Endothelial cell of umbilical vein (primary cell): ENCODE measurements around the gene ASB1. TPM values are rescaled to one million over a fixed set of nuclear protein-coding genes. Genes with fewer than 3 reads are reported as not detected.

Experiments used
- BruUV-seq: library from RNA; stranded (reverse); fragments of 400-500 nt; replicated peaks from 2 replicates; lab custom pipeline; 2021; lab: Mats Ljungman, UMichigan
- CTCF ChIA-PET: fragments of 300-600, 350-600 bp; sonication (Branson Sonifier 250); formaldehyde crosslinking; loops from one replicate; lab custom pipeline; 2021; ENCODE audit warnings: antibody characterized with exemption, inconsistent platforms; lab: Charles Lee
- POLR2A ChIA-PET: fragments of 300-600, 350-600 bp; sonication (Branson Sonifier 250); formaldehyde crosslinking; loops from one replicate; lab custom pipeline; 2021; ENCODE audit warnings: antibody characterized with exemption, inconsistent platforms; lab: Charles Lee
- DNase-seq: peaks from one replicate; pipeline ENCODE4 v3.0.0-alpha.2; 2011; ENCODE audit warnings: low read depth, low spot score
- FAIRE-seq: peaks from 2 replicates; lab custom pipeline; 2011; peaks lifted over from hg19 to GRCh38; lab: Jason Lieb, UNC
- H2AFZ ChIP-seq: 2 replicates; pipeline ENCODE4 v1.6.0; 2012; ENCODE audit warnings: low read depth, low read length, control low read depth, inconsistent platforms
- H3K27ac ChIP-seq: 2 replicates; pipeline ENCODE4 v1.5.1; 2011; ENCODE audit warnings: low read depth, mild to moderate bottlenecking, control low read depth, low read length, moderate library complexity; ENCODE audit not compliant: insufficient read depth
- H3K27me3 ChIP-seq, 2 experiments: 2 replicates each; pipeline versions ENCODE4 v1.6.0 to v1.6.1; 2011; ENCODE audit warnings: low read length in 2 of 2, mixed read lengths in 1 of 2; ENCODE audit not compliant: control insufficient read depth in 2 of 2, insufficient read depth in 2 of 2
- H3K36me3 ChIP-seq, 2 experiments: 2 replicates in 1 of 2; 3 replicates in 1 of 2; pipeline ENCODE4 v1.5.1; 2011; ENCODE audit warnings: low read length in 2 of 2, mild to moderate bottlenecking in 1 of 2, moderate library complexity in 1 of 2; ENCODE audit not compliant: control insufficient read depth in 2 of 2, insufficient read depth in 2 of 2; ENCODE audit errors: extremely low read depth in 1 of 2
- H3K4me1 ChIP-seq: 3 replicates; pipeline ENCODE4 v1.5.1; 2011; ENCODE audit warnings: mild to moderate bottlenecking, low read length; ENCODE audit not compliant: control insufficient read depth, insufficient read depth; ENCODE audit errors: extremely low read depth
- H3K4me2 ChIP-seq: 2 replicates; pipeline ENCODE4 v1.6.1; 2011; ENCODE audit warnings: low read length, control low read depth, mixed read lengths; ENCODE audit not compliant: insufficient read depth
- H3K4me3 ChIP-seq, 3 experiments: fragments of 200-600 bp in 1 of 3; sonication (generic), shearing (Covaris generic) in 1 of 3; replicated peaks in 1 of 3; 2 replicates each; pipeline ENCODE4 v1.5.1; 2011 to 2016; ENCODE audit warnings: control low read depth in 3 of 3, low read length in 3 of 3, mild to moderate bottlenecking in 2 of 3, inconsistent platforms in 1 of 3, low read depth in 1 of 3, moderate library complexity in 1 of 3; ENCODE audit not compliant: insufficient read depth in 1 of 3
- H3K79me2 ChIP-seq: 2 replicates; pipeline ENCODE4 v1.6.0; 2012; ENCODE audit warnings: low read length, inconsistent platforms; ENCODE audit not compliant: control insufficient read depth, insufficient read depth
- H3K9ac ChIP-seq: replicated peaks from 2 replicates; pipeline ENCODE3; 2011; ENCODE audit warnings: low read length, control low read depth; ENCODE audit not compliant: insufficient read depth; ENCODE audit errors: extremely low read depth
- H3K9me1 ChIP-seq: replicated peaks from 3 replicates; pipeline ENCODE4 v1.6.0; 2011; ENCODE audit warnings: mild to moderate bottlenecking, low read length; ENCODE audit not compliant: control insufficient read depth, insufficient read depth; ENCODE audit errors: extremely low read depth
- H3K9me3 ChIP-seq: replicated peaks from 2 replicates; pipeline ENCODE4 v1.5.1; 2012; ENCODE audit warnings: low read length, inconsistent platforms; ENCODE audit not compliant: control insufficient read depth, insufficient read depth
- H4K20me1 ChIP-seq: replicated peaks from 2 replicates; pipeline ENCODE3; 2011; ENCODE audit warnings: mild to moderate bottlenecking, low read length; ENCODE audit not compliant: control insufficient read depth, insufficient read depth; ENCODE audit errors: extremely low read depth
- CTCF ChIP-seq, 2 donors: IDR thresholded peaks; 1 replicate in 1 of 2; 2 replicates in 1 of 2; pipeline ENCODE4 v1.5.1; 2011; ENCODE audit warnings: low read length in 2 of 2, mild to moderate bottlenecking in 2 of 2, moderate library complexity in 2 of 2, control low read depth in 1 of 2, inconsistent platforms in 1 of 2, low read depth in 1 of 2; ENCODE audit not compliant: insufficient read depth in 1 of 2; ENCODE audit errors: extremely low read depth in 1 of 2
- EZH2 ChIP-seq: IDR thresholded peaks from 2 replicates; pipeline ENCODE4 v1.6.1; 2012; ENCODE audit warnings: borderline replicate concordance, low read depth, mild to moderate bottlenecking, moderate library complexity, low read length, inconsistent platforms; ENCODE audit not compliant: severe bottlenecking
- FOS ChIP-seq: IDR thresholded peaks from 2 replicates; pipeline ENCODE4 v1.6.1; 2011; ENCODE audit warnings: mild to moderate bottlenecking, low read length, moderate library complexity, borderline replicate concordance; ENCODE audit not compliant: insufficient read depth
- GATA2 ChIP-seq: IDR thresholded peaks from 2 replicates; pipeline ENCODE4 v1.7.0; 2011; ENCODE audit warnings: low read depth, mild to moderate bottlenecking, moderate library complexity, mixed read lengths, low read length; ENCODE audit not compliant: insufficient read length, insufficient read depth
- JUN ChIP-seq: IDR thresholded peaks from 2 replicates; pipeline ENCODE4 v1.6.1; 2011; ENCODE audit warnings: borderline replicate concordance, low read depth; ENCODE audit not compliant: insufficient read length, insufficient read depth
- MAX ChIP-seq: IDR thresholded peaks from 2 replicates; pipeline ENCODE4 v1.6.1; 2011; ENCODE audit not compliant: insufficient read depth, insufficient read length
- MYC ChIP-seq: IDR thresholded peaks from one replicate; pipeline ENCODE4 v1.6.1; 2011; ENCODE audit warnings: mild to moderate bottlenecking, low read depth, low read length
- POLR2A ChIP-seq: IDR thresholded peaks from 2 replicates; pipeline ENCODE4 v1.6.1; 2012; ENCODE audit warnings: low read depth, mild to moderate bottlenecking, control low read depth, low read length
- POLR2AphosphoS5 ChIP-seq: IDR thresholded peaks from 2 replicates; pipeline ENCODE4 v1.6.1; 2012; ENCODE audit warnings: low read depth, mild to moderate bottlenecking, control low read depth, low read length, moderate library complexity; ENCODE audit not compliant: insufficient read depth
- dilution Hi-C: fragments of 300-500 bp; cut with MboI; formaldehyde crosslinking; loops from one replicate; pipeline ENCODE4 v1.15.0; 2019; ENCODE audit warnings: low sequenced_read_pairs; ENCODE audit not compliant: extremely low pct_ligation_motif_present
- intact Hi-C: fragments of 100-400 bp; cut with micrococcal nuclease; formaldehyde crosslinking; loops from one replicate; pipeline ENCODE4 v1.10.0; 2022
- polyA plus RNA-seq, 4 experiments: library from polyadenylated mRNA; depleted of rRNA in 3 of 4; stranded (reverse) in 3 of 4; unstranded in 1 of 4; fragments of >200 nt; gene quantifications; 2 replicates each; pipeline versions ENCODE4 v1.2.1 to v1.2.3, GENCODE V29; 2011 to 2012; ENCODE audit warnings: missing spikeins in 1 of 4
- total RNA-seq: library from RNA; stranded (reverse); gene quantifications from 2 replicates; pipeline ENCODE4 v1.2.3, GENCODE V29; 2021

ASB1 gene
- total and polyA plus RNA-seq, 2 donors (not counting 3 experiments of a cell fraction or from before 2014, with no cell fraction given), result 12.3 to 16.2 TPM

GRCh38 chr2:238489431-238489830, 62.7 kb downstream of the ASB1 start:
- TF ChIP-seq JUN (no peak), MYC (no peak), MAX (no peak), POLR2AphosphoS5 (no peak), CTCF (IDR thresholded peaks at IDR 0.05; ENCODE audit: extremely low read depth in 1 of 2, insufficient read depth in 1 of 2, low read depth in 1 of 2, low read length in 2 of 2) (no peak), GATA2 (no peak), POLR2A (no peak), FOS (no peak), EZH2 (no peak)
- intact Hi-C loops, result no loop called here
- no peak overlapping the region for H3K9ac ChIP-seq
- no peaks in the 10 kb centered on the region for H3K27me3 ChIP-seq
- H2AFZ ChIP-seq, result no peak overlapping the region
- no peak overlapping the region for H3K27ac ChIP-seq
- H3K4me3 ChIP-seq, result no peak overlapping the region
- dilution Hi-C loops, result no loop called here
- no peaks in the 10 kb centered on the region for H3K9me3 ChIP-seq
- no peak overlapping the region for H3K4me2 ChIP-seq
- H3K4me1 ChIP-seq, result no peaks in the 10 kb centered on the region
- ChIA-PET CTCF (interaction anchor here (1.4 kb wide), 1 partner anchor 24 kb away, joined by 7 read pairs; no protein-coding TSS in a partner anchor), POLR2A (no interaction called here)
- no peaks in the 10 kb centered on the region for H3K36me3 ChIP-seq
- no peak for DNase-seq
- H3K9me1 ChIP-seq, result no peaks in the 10 kb centered on the region
- H3K79me2 ChIP-seq, result no peaks in the 10 kb centered on the region
- FAIRE-seq, result no peak
- H4K20me1 ChIP-seq, result no peaks in the 10 kb centered on the region
- no TSS peak for BruUV-seq
